MCF 10A (cell line): ENCODE results near the gene LAMC1. TPM values are rescaled to one million over a fixed set of nuclear protein-coding genes. Genes with fewer than 3 reads are reported as not detected.

Experiments used
- BruUV-seq: library from RNA; stranded (reverse); fragments of 400-500 nt; replicated peaks from 2 replicates; lab custom pipeline; 2021; lab: Mats Ljungman, UMichigan
- CTCF ChIA-PET: fragments of 300-600 bp; sonication (Branson Sonifier 250); formaldehyde crosslinking; extraction: SDS; loops from one replicate; lab custom pipeline; 2021; ENCODE audit warnings: antibody characterized with exemption, inconsistent platforms; lab: Yijun Ruan, JAX
- POLR2A ChIA-PET: fragments of 300-600, 350-650 bp; sonication (Branson Sonifier 250); formaldehyde crosslinking; extraction: SDS; loops from one replicate; lab custom pipeline; 2020; ENCODE audit warnings: antibody characterized with exemption, inconsistent platforms; lab: Yijun Ruan, JAX
- DNase-seq: peaks from one replicate; pipeline ENCODE4 v3.0.0-alpha.2; 2018; ENCODE audit not compliant: unreplicated experiment
- H3K27ac Mint-ChIP-seq: one replicate; pipeline ENCODE4 v1.8.0; 2022; ENCODE audit warnings: mild to moderate bottlenecking, low read depth, mixed read lengths; ENCODE audit not compliant: unreplicated experiment
- H3K27me3 Mint-ChIP-seq: one replicate; pipeline ENCODE4 v1.8.0; 2022; ENCODE audit warnings: mixed read lengths; ENCODE audit not compliant: insufficient read depth, unreplicated experiment
- H3K36me3 Mint-ChIP-seq: one replicate; pipeline ENCODE4 v1.8.0; 2022; ENCODE audit warnings: mild to moderate bottlenecking, moderate library complexity, mixed read lengths; ENCODE audit not compliant: insufficient read depth, unreplicated experiment
- H3K4me1 Mint-ChIP-seq: one replicate; pipeline ENCODE4 v1.8.0; 2022; ENCODE audit warnings: mixed read lengths; ENCODE audit not compliant: insufficient read depth, unreplicated experiment
- H3K4me3 Mint-ChIP-seq: one replicate; pipeline ENCODE4 v1.8.0; 2022; ENCODE audit warnings: mild to moderate bottlenecking, moderate library complexity, mixed read lengths; ENCODE audit not compliant: unreplicated experiment
- H3K9me3 Mint-ChIP-seq: one replicate; pipeline ENCODE4 v1.8.0; 2022; ENCODE audit warnings: mixed read lengths; ENCODE audit not compliant: unreplicated experiment
- CTCF ChIP-seq: fragments of 200-600 bp; IDR thresholded peaks from one replicate; pipeline ENCODE4 v1.8.0; 2022; ENCODE audit warnings: antibody characterized with exemption, mild to moderate bottlenecking; ENCODE audit not compliant: unreplicated experiment
- intact Hi-C: fragments of 100-400 bp; cut with micrococcal nuclease; formaldehyde crosslinking; loops from 2 replicates; pipeline ENCODE4 v1.14.1; 2022
- total RNA-seq: library from RNA; stranded (reverse); gene quantifications from 2 replicates; pipeline ENCODE4 v1.2.3, GENCODE V29; 2022

Gene LAMC1
- total RNA-seq, 1 experiment from 2014 or later: 179 TPM

GRCh38 chr1:183043872-183044854, 20.9 kb downstream of the LAMC1 start:
- ChIA-PET POLR2A (interaction anchor here (5.0 to 5.2 kb wide), 2 partner anchors 13 to 16 kb away, joined by 30 to 34 read pairs; no protein-coding TSS in a partner anchor), CTCF (interaction anchor here (0.7 kb wide), 1 partner anchor 147 kb away, joined by 3 read pairs; no protein-coding TSS in a partner anchor)
- no peak for TF ChIP-seq CTCF
- no peaks in the 10 kb centered on the region for H3K9me3 Mint-ChIP-seq
- H3K36me3 Mint-ChIP-seq: peaks cover 7% of the 10 kb centered on the region
- intact Hi-C loops: no loop called here
- no peak overlapping the region for H3K4me3 Mint-ChIP-seq
- H3K27me3 Mint-ChIP-seq: no peaks in the 10 kb centered on the region
- H3K27ac Mint-ChIP-seq: no peak overlapping the region
- peaks cover 37% of the 10 kb centered on the region for H3K4me1 Mint-ChIP-seq
- BruUV-seq: no TSS peak
- peak; percentile 70 for DNase-seq

GRCh38 chr1:183044893-183045649, 21.9 kb downstream of the LAMC1 start:
- CTCF ChIA-PET: interaction anchor here (0.7 to 1.0 kb wide), 2 partner anchors 82 to 146 kb away, joined by 3 to 6 read pairs; no protein-coding TSS in a partner anchor
- TF ChIP-seq CTCF: no peak
- H3K27ac Mint-ChIP-seq: no peak overlapping the region
- POLR2A ChIA-PET: interaction anchor here (0.6 to 5.2 kb wide), 6 partner anchors 8 to 844 kb away, joined by 3 to 34 read pairs (median 4); no protein-coding TSS in a partner anchor
- DNase-seq: no peak
- H3K4me3 Mint-ChIP-seq: no peak overlapping the region
- H3K36me3 Mint-ChIP-seq: peaks cover 7% of the 10 kb centered on the region
- H3K9me3 Mint-ChIP-seq: no peaks in the 10 kb centered on the region
- H3K4me1 Mint-ChIP-seq: peaks cover 32% of the 10 kb centered on the region
- intact Hi-C loops: no loop called here
- no peaks in the 10 kb centered on the region for H3K27me3 Mint-ChIP-seq
- no TSS peak for BruUV-seq

- intact Hi-C loops: no loop called here
- H3K9me3 Mint-ChIP-seq: no peaks in the 10 kb centered on the region
- H3K36me3 Mint-ChIP-seq: peaks cover 7% of the 10 kb centered on the region
- peaks cover 44% of the 10 kb centered on the region for H3K4me1 Mint-ChIP-seq
- TF ChIP-seq CTCF: no peak
- no peak overlapping the region for H3K4me3 Mint-ChIP-seq
- no TSS peak for BruUV-seq
- ChIA-PET POLR2A (interaction anchor here (0.7 to 5.2 kb wide), 9 partner anchors 9 to 242 kb away, joined by 3 to 34 read pairs (median 4); no protein-coding TSS in a partner anchor), CTCF (interaction anchor here (0.9 to 1.7 kb wide), 3 partner anchors 11 to 232 kb away, joined by 3 to 5 read pairs (median 4); no protein-coding TSS in a partner anchor)
- H3K27me3 Mint-ChIP-seq: no peaks in the 10 kb centered on the region
- H3K27ac Mint-ChIP-seq: no peak overlapping the region
- DNase-seq: no peak
These were observed 25.2 kb downstream of the LAMC1 start for GRCh38 chr1:183048087-183049085.
